IPS DF 4.7 (cell line): Measurements from ENCODE around the gene TUFT1.

ENCODE experiments used
- DNase-seq: peaks from one replicate; pipeline ENCODE4 v3.0.0-alpha.2; 2013; ENCODE audit warnings: low spot score; ENCODE audit errors: extremely low read depth

TUFT1 gene

GRCh38 chr1:151539321-151540020 lies 638 bp upstream of the TUFT1 start:
- no peak for DNase-seq

GRCh38 chr1:151540982-151541377 lies 871 bp downstream of the TUFT1 start:
- no peak for DNase-seq

- DNase-seq = no peak
Observed at GRCh38 chr1:151541752-151542151, 1.6 kb downstream of the TUFT1 start.

- DNase-seq = no peak
Observed at GRCh38 chr1:151542710-151543129, 2.6 kb downstream of the TUFT1 start.

GRCh38 chr1:151545542-151545941 lies 5.4 kb downstream of the TUFT1 start:
- no peak for DNase-seq

GRCh38 chr1:151546011-151546925 lies 6.2 kb downstream of the TUFT1 start:
- no peak for DNase-seq

- DNase-seq = no peak
Observed at GRCh38 chr1:151547119-151547899, 7.2 kb downstream of the TUFT1 start.

- DNase-seq = no peak
Observed at GRCh38 chr1:151547900-151548230, 7.8 kb downstream of the TUFT1 start.

GRCh38 chr1:151549199-151549598 lies 9.1 kb downstream of the TUFT1 start:
- DNase-seq = no peak

- no peak for DNase-seq
Observed at GRCh38 chr1:151553659-151554058, 13.6 kb downstream of the TUFT1 start.

GRCh38 chr1:151556052-151556451 lies 15.9 kb downstream of the TUFT1 start:
- no peak for DNase-seq

GRCh38 chr1:151562661-151563060 lies 22.6 kb downstream of the TUFT1 start:
- DNase-seq = no peak

- DNase-seq = no peak
Observed at GRCh38 chr1:151563376-151563775, 23.3 kb downstream of the TUFT1 start.

GRCh38 chr1:151565502-151566189 lies 25.5 kb downstream of the TUFT1 start:
- DNase-seq = no peak

GRCh38 chr1:151568626-151569088 lies 28.5 kb downstream of the TUFT1 start:
- DNase-seq = no peak

- DNase-seq = no peak
Observed at GRCh38 chr1:151570819-151571218, 30.7 kb downstream of the TUFT1 start.

- no peak for DNase-seq
Observed at GRCh38 chr1:151574575-151575529, 34.7 kb downstream of the TUFT1 start.

- no peak for DNase-seq
Observed at GRCh38 chr1:151577173-151577572, 37.1 kb downstream of the TUFT1 start.

- no peak for DNase-seq
Observed at GRCh38 chr1:151578941-151579340, 38.8 kb downstream of the TUFT1 start.
